NCI-H460 (cell line): ENCODE measurements around the gene VN1R2. TPM values are rescaled to one million over a fixed set of nuclear protein-coding genes. Genes with fewer than 3 reads are reported as not detected.
"Not testable (repeated sequence)": the region's sequence is repeated elsewhere in the genome, so short reads cannot be mapped to it uniquely, and the experiment has no call there.

Experiments used
- DNase-seq: peaks from one replicate; pipeline ENCODE4 v3.0.0-alpha.2; 2016; ENCODE audit warnings: low read depth; ENCODE audit errors: extremely low read depth
- polyA plus RNA-seq: library from polyadenylated mRNA; depleted of rRNA; stranded (reverse); fragments of >200 nt; gene quantifications from 2 replicates; pipeline ENCODE4 v1.2.3, GENCODE V29; 2014; cell fraction: nucleus; rRNA removed
- total RNA-seq: library from RNA; depleted of rRNA; stranded (reverse); fragments of >200 nt; shearing (Covaris generic); gene quantifications from 2 replicates; pipeline ENCODE4 v1.2.3, GENCODE V29; 2014; rRNA removed

VN1R2 gene, protein sequence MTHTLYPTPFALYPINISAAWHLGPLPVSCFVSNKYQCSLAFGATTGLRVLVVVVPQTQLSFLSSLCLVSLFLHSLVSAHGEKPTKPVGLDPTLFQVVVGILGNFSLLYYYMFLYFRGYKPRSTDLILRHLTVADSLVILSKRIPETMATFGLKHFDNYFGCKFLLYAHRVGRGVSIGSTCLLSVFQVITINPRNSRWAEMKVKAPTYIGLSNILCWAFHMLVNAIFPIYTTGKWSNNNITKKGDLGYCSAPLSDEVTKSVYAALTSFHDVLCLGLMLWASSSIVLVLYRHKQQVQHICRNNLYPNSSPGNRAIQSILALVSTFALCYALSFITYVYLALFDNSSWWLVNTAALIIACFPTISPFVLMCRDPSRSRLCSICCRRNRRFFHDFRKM
- not detected in 2 replicates for total RNA-seq
- not detected in 2 replicates for polyA plus RNA-seq

GRCh38 chr19:53257715-53258342, at the start of gene VN1R2:
Gene VN1R2, plus strand, starts transcription at chr19:53258292. Its CDS starts 84 bp downstream, at chr19:53258376.
- not testable (repeated sequence) for DNase-seq

DNA sequence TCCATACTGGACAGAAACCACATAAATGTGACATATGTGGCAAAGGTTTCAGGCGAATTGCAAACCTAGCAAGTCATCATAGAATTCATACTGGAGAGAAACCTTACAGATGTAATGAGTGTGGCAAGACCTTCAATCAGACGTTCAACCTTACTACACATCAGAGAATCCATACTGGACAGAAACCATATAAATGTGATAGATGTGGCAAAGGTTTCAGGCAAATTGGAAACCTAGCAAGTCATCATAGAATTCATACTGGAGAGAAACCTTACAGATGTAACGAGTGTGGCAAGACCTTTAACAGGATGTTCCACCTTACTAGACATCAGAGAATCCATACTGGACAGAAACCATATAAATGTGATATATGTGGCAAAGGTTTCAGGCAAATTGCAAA, 46.5 kb upstream of the VN1R2 start:
- not testable (repeated sequence) for DNase-seq

DNA sequence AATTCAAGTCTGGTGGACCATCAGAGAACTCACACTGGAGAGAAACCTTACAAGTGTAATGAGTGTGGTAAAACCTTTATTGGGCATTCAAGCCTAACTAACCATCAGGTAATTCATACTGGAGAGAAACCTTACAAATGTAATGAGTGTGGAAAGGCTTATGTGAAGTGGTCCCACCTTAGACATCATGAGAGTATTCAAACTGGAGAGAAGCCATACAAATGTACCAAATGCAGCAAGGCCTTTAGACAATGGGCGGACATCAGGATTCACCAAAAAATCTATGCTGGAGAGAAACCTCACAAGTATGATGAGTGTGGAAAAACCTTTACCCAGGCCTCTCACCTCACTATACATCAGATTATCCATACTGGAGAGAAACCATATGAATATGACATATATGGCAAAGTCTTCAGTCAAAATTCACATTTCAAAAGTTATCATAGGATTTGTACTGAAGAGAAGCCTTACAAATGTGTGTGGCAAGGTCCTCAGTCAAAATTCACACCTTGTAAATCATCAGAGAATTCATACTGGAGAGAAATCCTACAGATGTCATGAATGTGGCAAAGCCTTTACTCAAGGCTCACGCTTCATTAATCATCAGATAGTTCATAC, 45.3 kb upstream of the VN1R2 start:
- DNase-seq, result no peak

- not testable (repeated sequence) for DNase-seq
Observed at GRCh38 chr19:53222716-53223115, 35.4 kb upstream of the VN1R2 start.

DNA sequence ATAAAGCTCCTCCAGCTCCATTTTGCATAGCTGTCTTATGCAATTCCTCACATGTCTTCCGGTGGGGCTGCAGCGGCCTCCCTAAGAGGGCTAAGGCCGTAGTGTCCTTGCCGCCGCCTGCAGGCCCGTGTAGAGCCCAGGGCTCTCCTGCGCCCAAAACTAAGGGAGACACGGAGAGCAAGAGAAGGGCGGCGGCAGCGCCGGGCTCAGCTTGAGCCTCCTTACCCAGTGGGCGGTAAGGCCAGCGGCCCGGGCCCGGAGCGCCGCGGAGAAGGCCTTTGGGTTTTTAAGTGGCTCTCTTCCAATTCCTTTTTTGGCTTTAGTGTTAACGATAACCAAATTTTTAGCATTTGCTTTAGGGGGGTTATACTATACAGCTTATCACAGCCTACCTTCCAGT, 33.5 kb upstream of the VN1R2 start:
- DNase-seq, result no peak

DNA sequence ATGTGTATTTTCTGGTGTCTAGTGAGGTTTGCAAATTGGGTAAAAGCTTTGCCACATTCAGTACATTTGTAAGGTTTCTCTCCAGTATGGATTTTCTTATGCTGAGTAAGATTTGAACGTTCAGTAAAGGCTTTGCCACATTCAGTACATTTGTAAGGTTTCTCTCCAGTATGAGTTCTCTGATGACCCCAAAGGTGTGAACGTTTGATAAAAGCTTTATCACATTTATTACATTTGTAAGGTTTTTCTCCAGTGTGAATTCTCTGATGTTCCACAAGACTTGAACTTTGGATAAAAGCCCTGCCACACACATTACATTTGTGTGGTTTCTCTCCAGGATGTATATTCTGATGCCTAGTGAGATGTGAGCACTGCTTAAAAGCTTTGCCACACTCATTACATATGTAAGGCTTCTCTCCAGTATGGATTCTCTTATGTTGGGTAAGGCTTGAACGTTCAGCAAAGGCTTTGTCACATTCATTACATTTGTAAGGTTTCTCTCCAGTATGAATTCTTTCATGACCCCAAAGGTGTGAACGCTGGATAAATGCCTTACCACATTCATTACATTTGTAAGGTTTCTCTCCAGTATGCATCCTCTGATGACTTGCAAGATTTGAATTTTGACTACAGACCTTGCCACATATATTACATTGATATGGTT, 20.8 kb upstream of the VN1R2 start:
- no peak for DNase-seq

DNA sequence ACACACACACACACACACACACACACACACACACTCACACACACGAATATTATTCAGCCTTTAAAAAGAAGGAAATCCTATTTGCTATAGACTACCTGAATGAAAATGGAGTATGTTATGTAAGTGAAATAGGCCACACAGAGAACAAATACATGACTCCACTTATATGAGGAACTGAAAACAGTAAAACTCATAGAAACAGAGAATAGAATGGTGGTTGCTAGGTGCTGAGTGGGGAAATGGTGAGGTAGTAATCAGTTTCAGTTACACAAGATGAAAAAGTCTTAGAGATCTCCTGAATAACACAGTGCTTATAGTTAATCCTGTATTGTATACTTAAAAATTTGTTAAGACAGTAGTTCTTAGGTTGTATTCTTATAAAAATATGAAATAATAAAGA, 11.6 kb upstream of the VN1R2 start:
- DNase-seq, result no peak

- DNase-seq, result no peak
Observed at GRCh38 chr19:53254411-53255341, 3.4 kb upstream of the VN1R2 start, which contains the start of gene ZNF677. Gene ZNF677, minus strand, starts transcription at chr19:53254873. Its CDS starts 3,323 bp downstream, at chr19:53251550.

GRCh38 chr19:53267623-53268022, 9.5 kb downstream of the VN1R2 start, which contains the start of gene VN1R4:
Gene VN1R4, minus strand, starts transcription at chr19:53267723. Its CDS starts 58 bp downstream, at chr19:53267665.
- DNase-seq, result not testable (repeated sequence)

- DNase-seq, result not testable (repeated sequence)
Observed at GRCh38 chr19:53269861-53270260, 11.8 kb downstream of the VN1R2 start.

- no peak for DNase-seq
Observed at GRCh38 chr19:53272044-53272443, 14.0 kb downstream of the VN1R2 start.

DNA sequence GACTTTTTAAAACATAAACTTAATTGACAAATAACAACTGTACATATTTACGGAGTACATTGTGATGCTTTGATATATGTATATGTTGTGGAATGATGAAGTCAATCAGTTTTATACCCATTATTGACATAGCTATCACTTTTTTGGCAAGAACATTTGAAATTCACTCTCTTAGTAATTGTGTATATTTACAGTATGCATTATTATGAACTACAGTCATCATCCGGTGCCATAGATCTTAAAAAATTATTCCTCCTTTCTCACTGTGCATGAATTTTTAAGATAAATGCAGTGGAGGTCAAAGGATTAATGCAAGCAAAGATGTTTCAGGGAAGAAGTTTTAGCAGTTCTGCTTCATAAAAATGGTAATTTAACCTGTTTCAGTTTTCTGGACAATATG, 17.4 kb downstream of the VN1R2 start:
- DNase-seq, result no peak

GRCh38 chr19:53281947-53282346, 23.9 kb downstream of the VN1R2 start:
- DNase-seq, result not testable (repeated sequence)

DNA sequence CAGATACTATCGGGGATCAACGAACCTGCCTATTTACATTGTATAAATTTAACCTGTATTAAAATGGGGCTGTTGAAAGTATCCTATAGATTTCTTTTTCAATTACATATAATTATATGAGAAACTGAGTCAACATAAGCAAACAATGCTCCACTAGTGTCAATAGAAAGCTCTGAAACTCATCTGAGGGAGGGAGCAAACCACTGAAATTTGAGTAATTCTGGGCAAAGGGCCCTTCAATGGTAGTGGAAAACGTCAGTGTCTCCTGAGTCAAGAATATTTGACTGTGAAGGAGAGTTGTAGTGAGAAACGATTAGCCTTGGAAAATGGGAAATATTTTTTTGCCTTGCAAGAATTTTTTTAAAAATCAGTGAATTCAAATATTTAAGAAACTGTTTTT, 27.0 kb downstream of the VN1R2 start:
- DNase-seq, result no peak

DNA sequence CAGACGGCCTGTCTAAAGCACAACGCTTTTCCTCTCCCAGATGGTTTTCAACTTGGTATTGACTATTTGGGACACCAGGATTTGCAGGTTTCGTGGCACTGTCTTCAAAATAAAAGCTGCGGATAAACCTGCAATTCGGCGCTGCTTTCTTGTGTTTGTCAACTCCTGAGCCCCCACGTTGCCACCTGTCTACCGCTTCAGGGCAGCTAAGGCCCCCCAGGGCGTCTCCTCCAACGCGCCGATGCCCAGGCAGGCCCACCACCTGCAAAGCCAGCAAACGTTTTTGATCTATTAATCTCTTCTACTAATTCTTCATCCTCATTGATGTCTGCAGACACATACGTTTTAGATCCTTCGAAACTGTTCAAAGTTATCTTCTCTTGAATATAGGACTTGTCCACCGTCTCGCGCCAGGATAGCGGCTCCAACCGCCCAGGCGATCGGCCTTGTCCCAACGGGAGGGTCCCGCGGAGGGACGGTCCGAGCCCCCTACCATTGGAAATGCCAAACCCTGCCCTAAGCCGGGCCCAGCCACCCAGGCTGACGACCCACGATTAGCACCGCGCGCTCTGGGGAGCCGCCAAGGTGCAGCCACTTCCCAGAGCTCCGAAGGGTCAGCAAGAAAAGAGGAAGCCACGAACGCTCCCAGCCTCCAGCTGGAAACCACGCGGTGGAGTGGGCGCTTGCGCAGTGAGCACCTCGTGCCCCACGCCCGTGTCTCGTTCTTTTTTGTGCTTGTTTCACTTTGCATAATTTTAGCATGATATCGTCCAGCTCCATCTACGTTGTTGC, 32.9 kb downstream of the VN1R2 start:
- DNase-seq, result no peak

DNA sequence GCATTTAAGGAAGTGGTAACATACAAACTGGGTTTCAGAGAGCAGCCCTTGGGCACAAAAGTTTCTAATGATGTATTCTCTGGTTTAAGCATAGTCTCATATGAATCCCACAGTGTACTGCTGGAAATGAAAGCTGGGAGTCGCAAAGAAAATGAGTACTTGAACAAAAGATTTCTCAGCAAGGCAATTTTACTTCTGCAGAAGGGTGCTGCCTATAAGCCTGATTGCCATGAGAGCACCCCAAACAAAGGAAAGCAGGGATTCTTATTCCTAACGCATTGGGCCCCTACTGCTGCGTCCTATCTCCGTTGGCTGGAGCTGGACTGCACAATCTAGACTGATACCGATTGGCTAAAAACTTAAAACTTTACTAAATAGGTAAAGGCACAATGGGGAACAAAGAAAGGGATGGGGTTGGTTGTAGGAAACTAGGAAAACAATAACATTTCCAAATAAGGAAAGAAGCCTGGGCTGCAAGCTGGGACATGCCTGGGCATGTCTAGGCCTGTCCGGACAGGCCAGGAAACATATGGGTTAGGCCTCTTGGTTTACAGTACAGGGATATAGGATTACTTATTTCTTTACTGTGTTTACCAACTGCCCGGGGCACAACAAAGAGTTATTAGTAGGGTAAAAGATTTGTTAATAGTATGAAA, 36.8 kb downstream of the VN1R2 start:
- no peak for DNase-seq

GRCh38 chr19:53301341-53301740, 43.2 kb downstream of the VN1R2 start:
- DNase-seq, result not testable (repeated sequence)

DNA sequence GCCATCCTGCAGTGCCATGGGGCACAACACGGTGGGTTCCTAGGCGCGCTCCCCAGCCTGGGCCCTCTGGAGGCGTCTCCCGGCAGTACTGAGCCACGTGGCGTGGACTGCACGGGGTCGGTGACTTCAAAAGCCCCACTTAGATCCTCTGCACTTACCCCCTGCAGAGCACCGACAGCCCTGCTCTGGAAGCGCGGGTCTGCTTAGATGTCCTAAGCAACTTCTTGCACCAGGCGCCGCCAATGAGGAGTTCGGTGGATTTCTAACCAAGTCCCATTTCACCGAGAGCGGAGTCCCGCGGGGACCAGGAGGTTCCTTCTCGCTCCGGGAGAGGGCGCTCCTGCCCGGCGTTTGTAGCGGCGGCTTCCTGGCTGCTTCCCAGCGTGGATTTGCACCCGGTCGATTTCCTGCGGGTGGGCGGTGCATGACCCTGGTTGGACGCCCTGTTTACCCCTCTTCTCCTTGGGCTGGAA, 50.3 kb downstream of the VN1R2 start:
- DNase-seq, result no peak
